SK-N-SH (cell line): Measurements from ENCODE around the gene CLDN18.

ENCODE experiments used
- CHD2 ChIP-seq: fragments of 150-350 bp; IDR thresholded peaks from 2 replicates; pipeline ENCODE4 v1.6.1; 2018; ENCODE audit warnings: low read length; ENCODE audit not compliant: partially characterized antibody
- EZH2phosphoT487 ChIP-seq: fragments of 200-600 bp; sonication (generic); IDR thresholded peaks from 2 replicates; pipeline ENCODE4 v1.6.1; 2017; ENCODE audit warnings: low read depth, mixed run types, mild to moderate bottlenecking, antibody characterized with exemption, moderate library complexity, borderline replicate concordance
- FOSL2 ChIP-seq: IDR thresholded peaks from 2 replicates; pipeline ENCODE4 v1.4.0; 2012; ENCODE audit warnings: low read depth, mild to moderate bottlenecking, moderate library complexity, borderline replicate concordance
- GABPA ChIP-seq: IDR thresholded peaks from 2 replicates; pipeline ENCODE4 v1.4.0; 2012; ENCODE audit warnings: low read depth, mild to moderate bottlenecking
- GATA2 ChIP-seq: sonication (generic); formaldehyde crosslinking; IDR thresholded peaks from 2 replicates; pipeline ENCODE4 v1.5.0; 2020; ENCODE audit warnings: mild to moderate bottlenecking, missing genetic modification reagents
- JUND ChIP-seq: IDR thresholded peaks from 2 replicates; pipeline ENCODE4 v1.4.0; 2012
- POLR2AphosphoS5 ChIP-seq: IDR thresholded peaks from 2 replicates; pipeline ENCODE4 v1.6.1; 2012; ENCODE audit warnings: low read depth, low read length
- RAD21 ChIP-seq: IDR thresholded peaks from 2 replicates; pipeline ENCODE4 v1.6.1; 2012; ENCODE audit warnings: mild to moderate bottlenecking, low read length
- SIN3A ChIP-seq: IDR thresholded peaks from 2 replicates; pipeline ENCODE4 v1.6.1; 2012; ENCODE audit warnings: low read depth, mild to moderate bottlenecking, low read length, moderate library complexity, borderline replicate concordance
- YY1 ChIP-seq: IDR thresholded peaks from 2 replicates; pipeline ENCODE4 v1.4.0; 2012; ENCODE audit warnings: low read depth, mild to moderate bottlenecking
- TF ChIP-seq, protein P1 (sequence below): fragments of 200-600 bp; sonication (generic); IDR thresholded peaks from 2 replicates; pipeline ENCODE4 v1.6.1; 2017; ENCODE audit warnings: antibody characterized with exemption, mild to moderate bottlenecking, moderate library complexity
- TF ChIP-seq, protein P2 (sequence below): fragments of 150-350 bp; IDR thresholded peaks from 2 replicates; pipeline ENCODE4 v1.6.1; 2017; ENCODE audit warnings: antibody characterized with exemption, low read length, low read depth, borderline replicate concordance
- TF ChIP-seq, protein P3 (sequence below): IDR thresholded peaks from 2 replicates; pipeline ENCODE4 v1.4.0; 2012; ENCODE audit warnings: low read depth
- TF ChIP-seq, protein P4 (sequence below): IDR thresholded peaks from 2 replicates; pipeline ENCODE4 v1.4.0; 2012; ENCODE audit warnings: low read depth, borderline replicate concordance

GRCh38 chr3:138078901-138079344 lies 69.0 kb downstream of the CLDN18 start:
- TF ChIP-seq, protein P1, sequence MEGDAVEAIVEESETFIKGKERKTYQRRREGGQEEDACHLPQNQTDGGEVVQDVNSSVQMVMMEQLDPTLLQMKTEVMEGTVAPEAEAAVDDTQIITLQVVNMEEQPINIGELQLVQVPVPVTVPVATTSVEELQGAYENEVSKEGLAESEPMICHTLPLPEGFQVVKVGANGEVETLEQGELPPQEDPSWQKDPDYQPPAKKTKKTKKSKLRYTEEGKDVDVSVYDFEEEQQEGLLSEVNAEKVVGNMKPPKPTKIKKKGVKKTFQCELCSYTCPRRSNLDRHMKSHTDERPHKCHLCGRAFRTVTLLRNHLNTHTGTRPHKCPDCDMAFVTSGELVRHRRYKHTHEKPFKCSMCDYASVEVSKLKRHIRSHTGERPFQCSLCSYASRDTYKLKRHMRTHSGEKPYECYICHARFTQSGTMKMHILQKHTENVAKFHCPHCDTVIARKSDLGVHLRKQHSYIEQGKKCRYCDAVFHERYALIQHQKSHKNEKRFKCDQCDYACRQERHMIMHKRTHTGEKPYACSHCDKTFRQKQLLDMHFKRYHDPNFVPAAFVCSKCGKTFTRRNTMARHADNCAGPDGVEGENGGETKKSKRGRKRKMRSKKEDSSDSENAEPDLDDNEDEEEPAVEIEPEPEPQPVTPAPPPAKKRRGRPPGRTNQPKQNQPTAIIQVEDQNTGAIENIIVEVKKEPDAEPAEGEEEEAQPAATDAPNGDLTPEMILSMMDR = no peak
- TF ChIP-seq FOSL2 (peak; percentile 95), GATA2 (CRISPR knock-in tag) (no peak), GABPA (no peak), CHD2 (no peak), EZH2phosphoT487 (no peak), POLR2AphosphoS5 (no peak), RAD21 (no peak), SIN3A (peak; percentile 54; the same call in 1 of the 2 replicates), JUND (peak; percentile 87), YY1 (no peak)
- TF ChIP-seq, protein P2, sequence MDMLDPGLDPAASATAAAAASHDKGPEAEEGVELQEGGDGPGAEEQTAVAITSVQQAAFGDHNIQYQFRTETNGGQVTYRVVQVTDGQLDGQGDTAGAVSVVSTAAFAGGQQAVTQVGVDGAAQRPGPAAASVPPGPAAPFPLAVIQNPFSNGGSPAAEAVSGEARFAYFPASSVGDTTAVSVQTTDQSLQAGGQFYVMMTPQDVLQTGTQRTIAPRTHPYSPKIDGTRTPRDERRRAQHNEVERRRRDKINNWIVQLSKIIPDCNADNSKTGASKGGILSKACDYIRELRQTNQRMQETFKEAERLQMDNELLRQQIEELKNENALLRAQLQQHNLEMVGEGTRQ = no peak
- TF ChIP-seq, protein P3, sequence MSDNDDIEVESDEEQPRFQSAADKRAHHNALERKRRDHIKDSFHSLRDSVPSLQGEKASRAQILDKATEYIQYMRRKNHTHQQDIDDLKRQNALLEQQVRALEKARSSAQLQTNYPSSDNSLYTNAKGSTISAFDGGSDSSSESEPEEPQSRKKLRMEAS = peak; percentile 48; the same call in 1 of the 2 replicates
- TF ChIP-seq, protein P4, sequence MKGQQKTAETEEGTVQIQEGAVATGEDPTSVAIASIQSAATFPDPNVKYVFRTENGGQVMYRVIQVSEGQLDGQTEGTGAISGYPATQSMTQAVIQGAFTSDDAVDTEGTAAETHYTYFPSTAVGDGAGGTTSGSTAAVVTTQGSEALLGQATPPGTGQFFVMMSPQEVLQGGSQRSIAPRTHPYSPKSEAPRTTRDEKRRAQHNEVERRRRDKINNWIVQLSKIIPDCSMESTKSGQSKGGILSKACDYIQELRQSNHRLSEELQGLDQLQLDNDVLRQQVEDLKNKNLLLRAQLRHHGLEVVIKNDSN = no peak
